H1 (cell line): ENCODE data around the gene PDE8A. TPM values are rescaled to one million over a fixed set of nuclear protein-coding genes. Genes with fewer than 3 reads are reported as not detected.
"Not testable (repeated sequence)": the region's sequence is repeated elsewhere in the genome, so short reads cannot be mapped to it uniquely, and the experiment has no call there.

Experiments
- CTCF ChIA-PET: fragments of 300-600 bp; sonication (Branson Sonifier 250); formaldehyde crosslinking; loops from one replicate; lab custom pipeline; 2021; ENCODE audit not compliant: partially characterized antibody; lab: Charles Lee
- POLR2A ChIA-PET: fragments of 300-600 bp; sonication (Branson Sonifier 250); formaldehyde crosslinking; loops from one replicate; lab custom pipeline; 2021; ENCODE audit warnings: inconsistent platforms; ENCODE audit not compliant: partially characterized antibody; lab: Charles Lee
- DNase-seq, 2 experiments: peaks; one replicate each; pipeline versions ENCODE4 v3.0.0 to v3.0.0-alpha.2; 2010 to 2022; ENCODE audit warnings: low spot score in 2 of 2, low read depth in 1 of 2, mixed read lengths in 1 of 2
- FAIRE-seq: peaks from 2 replicates; lab custom pipeline; 2011; peaks lifted over from hg19 to GRCh38; lab: Jason Lieb, UNC
- H2AFZ ChIP-seq: 2 replicates; pipeline ENCODE4 v1.8.1; 2012; ENCODE audit warnings: low read length, inconsistent platforms
- H2AK5ac ChIP-seq: 2 replicates; pipeline ENCODE4 v1.6.1; 2013; ENCODE audit warnings: low read depth, low read length
- H2BK120ac ChIP-seq: replicated peaks from 2 replicates; pipeline ENCODE3; 2013; ENCODE audit warnings: low read depth, low read length, inconsistent platforms
- H2BK12ac ChIP-seq: 2 replicates; pipeline ENCODE4 v1.6.1; 2013; ENCODE audit warnings: low read depth, low read length
- H2BK15ac ChIP-seq: 2 replicates; pipeline ENCODE4 v1.6.1; 2013; ENCODE audit warnings: low read length
- H2BK20ac ChIP-seq: 2 replicates; pipeline ENCODE4 v1.6.1; 2013; ENCODE audit warnings: low read length
- H2BK5ac ChIP-seq: 2 replicates; pipeline ENCODE4 v1.6.1; 2013; ENCODE audit warnings: low read depth, low read length
- H3K14ac ChIP-seq: 2 replicates; pipeline ENCODE4 v1.6.1; 2013; ENCODE audit warnings: inconsistent platforms; ENCODE audit not compliant: insufficient read length
- H3K18ac ChIP-seq: 2 replicates; pipeline ENCODE4 v1.6.1; 2013; ENCODE audit warnings: low read length; ENCODE audit errors: extremely low read depth
- H3K23ac ChIP-seq: 2 replicates; pipeline ENCODE4 v1.6.1; 2013; ENCODE audit warnings: inconsistent platforms; ENCODE audit not compliant: insufficient read length
- H3K23me2 ChIP-seq: 2 replicates; pipeline ENCODE4 v1.6.1; 2013; ENCODE audit warnings: low read depth, low read length
- H3K27ac ChIP-seq: 2 replicates; pipeline ENCODE4 v1.6.1; 2011; ENCODE audit warnings: low read depth, low read length, inconsistent platforms
- H3K27me3 ChIP-seq, 4 experiments: replicated peaks in 1 of 4; 1 replicate in 1 of 4; 2 replicates in 3 of 4; pipeline versions ENCODE4 v1.6.1 to v1.8.1; 2011 to 2013; ENCODE audit warnings: low read length in 3 of 4, mild to moderate bottlenecking in 3 of 4, inconsistent platforms in 2 of 4, mixed read lengths in 2 of 4, moderate library complexity in 1 of 4; ENCODE audit not compliant: control insufficient read depth in 3 of 4, insufficient read depth in 3 of 4; ENCODE audit errors: extremely low read depth in 1 of 4
- H3K36me3 ChIP-seq, 4 experiments: 2 replicates each; pipeline versions ENCODE4 v1.6.1 to v1.8.1; 2011 to 2013; ENCODE audit warnings: mild to moderate bottlenecking in 4 of 4, low read length in 3 of 4, moderate library complexity in 2 of 4, control low read depth in 1 of 4, inconsistent platforms in 1 of 4; ENCODE audit not compliant: insufficient read depth in 4 of 4, control insufficient read depth in 2 of 4
- H3K4ac ChIP-seq: replicated peaks from 2 replicates; pipeline ENCODE3; 2013; ENCODE audit warnings: low read length, low read depth, mixed read lengths, inconsistent platforms; ENCODE audit not compliant: insufficient read length
- H3K4me1 ChIP-seq, 4 experiments: replicated peaks in 1 of 4; 1 replicate in 1 of 4; 2 replicates in 3 of 4; pipeline versions ENCODE4 v1.6.1 to v1.8.1; 2011 to 2013; ENCODE audit warnings: low read length in 3 of 4, inconsistent platforms in 2 of 4, mixed read lengths in 1 of 4; ENCODE audit not compliant: insufficient read depth in 4 of 4, control insufficient read depth in 3 of 4
- H3K4me2 ChIP-seq, 2 experiments: 2 replicates each; pipeline versions ENCODE4 v1.6.1 to v1.8.1; 2011 to 2013; ENCODE audit warnings: low read depth in 2 of 2, low read length in 2 of 2, control low read depth in 1 of 2, inconsistent platforms in 1 of 2, mild to moderate bottlenecking in 1 of 2; ENCODE audit not compliant: insufficient read depth in 1 of 2
- H3K4me3 ChIP-seq, 4 experiments: fragments of 200-600, 300-600 bp in 1 of 4; sonication (generic), shearing (Covaris generic), sonication (Bioruptor Twin) in 1 of 4; 2 replicates each; pipeline versions ENCODE4 v1.5.1 to v1.8.1; 2011 to 2016; ENCODE audit warnings: low read length in 4 of 4, low read depth in 3 of 4, control low read depth in 2 of 4, inconsistent platforms in 2 of 4, mild to moderate bottlenecking in 2 of 4, mixed read lengths in 1 of 4, moderate library complexity in 1 of 4; ENCODE audit not compliant: insufficient read depth in 2 of 4; ENCODE audit errors: extremely low read depth in 1 of 4
- H3K56ac ChIP-seq: replicated peaks from 2 replicates; pipeline ENCODE3; 2013; ENCODE audit warnings: low read depth, mild to moderate bottlenecking, mixed read lengths, low read length, inconsistent platforms; ENCODE audit not compliant: insufficient read length
- H3K79me1 ChIP-seq: 2 replicates; pipeline ENCODE4 v1.6.1; 2013; ENCODE audit warnings: low read depth, low read length, control low read depth
- H3K79me2 ChIP-seq, 2 experiments: 2 replicates each; pipeline versions ENCODE4 v1.6.1 to v1.8.1; 2012 to 2013; ENCODE audit warnings: low read length in 2 of 2, mild to moderate bottlenecking in 2 of 2, inconsistent platforms in 1 of 2; ENCODE audit not compliant: insufficient read depth in 2 of 2, control insufficient read depth in 1 of 2
- H3K9ac ChIP-seq, 4 experiments: replicated peaks in 1 of 4; 1 replicate in 1 of 4; 2 replicates in 3 of 4; pipeline versions ENCODE4 v1.6.1 to v1.8.1; 2011 to 2013; ENCODE audit warnings: low read depth in 3 of 4, low read length in 3 of 4, control low read depth in 2 of 4, mild to moderate bottlenecking in 2 of 4, moderate library complexity in 2 of 4, inconsistent platforms in 1 of 4; ENCODE audit errors: extremely low read depth in 1 of 4
- H3K9me3 ChIP-seq, 2 experiments: 2 replicates each; pipeline versions ENCODE4 v1.6.1 to v1.8.1; 2012 to 2013; ENCODE audit warnings: mild to moderate bottlenecking in 2 of 2, moderate library complexity in 2 of 2, control low read depth in 1 of 2, inconsistent platforms in 1 of 2, low read depth in 1 of 2, low read length in 1 of 2, mixed read lengths in 1 of 2; ENCODE audit not compliant: insufficient read depth in 2 of 2
- H4K20me1 ChIP-seq, 2 experiments: replicated peaks in 1 of 2; 2 replicates each; pipeline versions ENCODE3 to v1.8.1; 2011 to 2013; ENCODE audit warnings: inconsistent platforms in 2 of 2, low read length in 2 of 2, mild to moderate bottlenecking in 1 of 2; ENCODE audit not compliant: insufficient read depth in 2 of 2, control insufficient read depth in 1 of 2
- H4K5ac ChIP-seq: 2 replicates; pipeline ENCODE4 v1.6.1; 2013; ENCODE audit warnings: low read length, low read depth, mixed read lengths, inconsistent platforms; ENCODE audit not compliant: insufficient read length
- H4K8ac ChIP-seq: 2 replicates; pipeline ENCODE4 v1.8.0; 2013; ENCODE audit warnings: mild to moderate bottlenecking, moderate library complexity, low read length, inconsistent platforms; ENCODE audit not compliant: insufficient read depth; ENCODE audit errors: extremely low read depth
- H4K91ac ChIP-seq: replicated peaks from 2 replicates; pipeline ENCODE3; 2013; ENCODE audit warnings: low read length, mixed read lengths, inconsistent platforms; ENCODE audit not compliant: insufficient read length
- WGBS, 2 experiments: shearing (Covaris generic) in 1 of 2; methylation state at CpG; one replicate each; pipeline versions ENCODE4 v1.1.6 to v1.1.7; 2013 to 2015; ENCODE audit warnings: low lambda C conversion rate in 2 of 2, mixed read lengths in 2 of 2, inconsistent platforms in 1 of 2, low coverage in 1 of 2, missing lambda C conversion rate in 1 of 2; ENCODE audit not compliant: insufficient replicate concordance in 2 of 2, insufficient coverage in 1 of 2, insufficient read length in 1 of 2; ENCODE audit errors: extremely low coverage in 1 of 2, missing lambda C conversion rate in 1 of 2; 5-methylcytosine and 5-hydroxymethylcytosine counted together
- polyA plus RNA-seq, 7 experiments: library from polyadenylated mRNA; depleted of rRNA in 3 of 7; stranded (reverse) in 5 of 7; unstranded in 2 of 7; fragments of >200 nt in 5 of 7; fragments of 200-250 nt in 2 of 7; gene quantifications; 1 replicate in 5 of 7; 2 replicates in 1 of 7; 4 replicates in 1 of 7; pipeline versions ENCODE4 v1.2.1 to v1.2.3, GENCODE V29; 2011 to 2013; ENCODE audit warnings: missing spikeins in 2 of 7, mixed read lengths in 2 of 7
- total RNA-seq: library from RNA; stranded (reverse); fragmentation: NEBNext Ultra II Directional; extraction: Animal tissue kit (Norgen Biotek cat#: 25700); gene quantifications from 2 replicates; pipeline ENCODE4 v1.2.1, GENCODE V29; 2021

PDE8A gene
- total and polyA plus RNA-seq, 2 of the 8 experiments (the other 6 are each of a cell fraction or from before 2014, with no cell fraction given) = 6.9 to 7.8 TPM

GRCh38 chr15:85173630-85174029 lies 192.0 kb downstream of the PDE8A start:
- H2BK12ac ChIP-seq, H4K91ac ChIP-seq, H3K23me2 ChIP-seq, H4K20me1 ChIP-seq, H3K14ac ChIP-seq, H3K27me3 ChIP-seq, H3K4me3 ChIP-seq, H3K79me1 ChIP-seq, H3K4me2 ChIP-seq, DNase-seq, H2AFZ ChIP-seq, H3K4ac ChIP-seq, H3K56ac ChIP-seq, H4K8ac ChIP-seq, H3K23ac ChIP-seq, H3K79me2 ChIP-seq, H3K36me3 ChIP-seq, H2BK20ac ChIP-seq, H2BK120ac ChIP-seq, H2AK5ac ChIP-seq, H3K18ac ChIP-seq, H2BK5ac ChIP-seq, FAIRE-seq, H3K27ac ChIP-seq, H3K4me1 ChIP-seq, POLR2A ChIA-PET, H3K9ac ChIP-seq, H2BK15ac ChIP-seq, H4K5ac ChIP-seq: not testable (repeated sequence)
- 83% methylated on average over 4 of the region's 5 CpGs; no CpG with 5 or more reads in 1 of the 2 experiments for WGBS, 2 experiments
- CTCF ChIA-PET = interaction anchor here (0.7 kb wide), 1 partner anchor 240 kb away, joined by 3 read pairs; no protein-coding TSS in a partner anchor
- peaks cover 18 to 22% of the 10 kb centered on the region in 2 experiments for H3K9me3 ChIP-seq
